Uterus (tissue), 2 donors: ENCODE measurements around the gene VPS35L.

Source experiments
- POLR2A ChIP-seq, 2 donors: fragments of 450-650 bp; IDR thresholded peaks; one replicate each; pipeline ENCODE4 v1.6.1; 2016; ENCODE audit warnings: antibody characterized with exemption in 2 of 2, mild to moderate bottlenecking in 1 of 2, moderate library complexity in 1 of 2
- TF ChIP-seq, protein P1 (sequence below), 4 experiments: fragments of 200-600 bp in 2 of 4; fragments of 450-650 bp in 2 of 4; sonication (generic) in 2 of 4; IDR thresholded peaks; one replicate each; pipeline ENCODE4 v1.5.1; 2016 to 2019; ENCODE audit warnings: antibody characterized with exemption in 4 of 4, mild to moderate bottlenecking in 2 of 4, moderate library complexity in 1 of 4

DNA sequence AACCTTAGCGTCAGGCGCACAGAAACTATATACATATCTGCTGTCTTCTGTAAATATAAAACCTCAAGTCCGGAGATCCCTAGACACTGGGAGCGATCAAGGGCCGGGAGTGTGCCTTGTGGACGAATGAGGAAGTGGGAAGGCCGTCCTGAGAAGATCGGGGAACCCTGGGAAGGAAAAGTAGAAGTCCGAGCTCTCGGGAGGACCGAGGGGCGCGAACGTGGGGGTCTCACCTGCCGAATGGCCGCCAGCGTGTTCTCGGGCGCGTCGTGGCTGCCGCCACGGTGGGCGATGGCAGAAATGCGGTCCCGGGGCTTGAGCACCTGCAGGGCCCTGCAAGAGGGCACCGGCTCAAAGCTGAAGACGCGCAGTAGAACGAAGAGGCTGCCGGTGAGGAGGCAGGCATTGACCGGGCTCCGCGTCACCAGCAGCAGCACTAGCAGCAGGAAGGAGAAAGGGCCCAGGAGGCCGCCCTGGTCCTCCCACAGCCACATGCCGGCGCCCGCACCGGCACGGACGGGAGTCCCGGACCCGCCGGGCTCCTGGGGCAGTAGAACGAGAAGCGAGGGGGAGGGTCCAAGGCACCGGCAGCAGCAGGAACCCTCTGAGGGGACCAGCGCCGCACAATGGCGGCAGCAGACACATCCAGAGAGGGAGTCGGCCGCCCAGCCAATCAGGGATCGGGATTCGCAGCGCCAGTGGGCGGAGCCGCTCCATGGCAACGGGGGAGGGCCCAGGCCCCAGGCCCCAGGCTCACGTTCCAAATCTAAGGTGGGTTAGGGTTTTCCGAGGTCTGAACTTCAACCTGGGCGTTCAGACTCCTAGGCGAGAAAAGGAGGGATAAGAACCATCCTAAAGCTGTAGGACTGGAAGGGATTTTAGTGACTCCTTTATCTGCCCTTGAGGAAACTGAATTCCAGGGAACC lies 33.8 kb upstream of the VPS35L start, which contains the start of gene GDE1:
- TF ChIP-seq, protein P1, sequence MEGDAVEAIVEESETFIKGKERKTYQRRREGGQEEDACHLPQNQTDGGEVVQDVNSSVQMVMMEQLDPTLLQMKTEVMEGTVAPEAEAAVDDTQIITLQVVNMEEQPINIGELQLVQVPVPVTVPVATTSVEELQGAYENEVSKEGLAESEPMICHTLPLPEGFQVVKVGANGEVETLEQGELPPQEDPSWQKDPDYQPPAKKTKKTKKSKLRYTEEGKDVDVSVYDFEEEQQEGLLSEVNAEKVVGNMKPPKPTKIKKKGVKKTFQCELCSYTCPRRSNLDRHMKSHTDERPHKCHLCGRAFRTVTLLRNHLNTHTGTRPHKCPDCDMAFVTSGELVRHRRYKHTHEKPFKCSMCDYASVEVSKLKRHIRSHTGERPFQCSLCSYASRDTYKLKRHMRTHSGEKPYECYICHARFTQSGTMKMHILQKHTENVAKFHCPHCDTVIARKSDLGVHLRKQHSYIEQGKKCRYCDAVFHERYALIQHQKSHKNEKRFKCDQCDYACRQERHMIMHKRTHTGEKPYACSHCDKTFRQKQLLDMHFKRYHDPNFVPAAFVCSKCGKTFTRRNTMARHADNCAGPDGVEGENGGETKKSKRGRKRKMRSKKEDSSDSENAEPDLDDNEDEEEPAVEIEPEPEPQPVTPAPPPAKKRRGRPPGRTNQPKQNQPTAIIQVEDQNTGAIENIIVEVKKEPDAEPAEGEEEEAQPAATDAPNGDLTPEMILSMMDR (IDR thresholded peaks at IDR 0.05): peak; percentile 29 to 36 (median 31)
- peak; percentile 90 to 93 for TF ChIP-seq POLR2A (IDR thresholded peaks at IDR 0.05)
